K562 (cell line): ENCODE results near the gene COL25A1. TPM values are rescaled to one million over a fixed set of nuclear protein-coding genes. Genes with fewer than 3 reads are reported as not detected.
A peak's percentile ranks its signal among the peaks of the same experiment; 100 is the strongest.

Experiments
- ATF2 ChIP-seq: sonication (generic); formaldehyde crosslinking; IDR thresholded peaks from 2 replicates; pipeline ENCODE4 v1.8.1; 2022; ENCODE audit warnings: missing genetic modification reagents
- CBX1 ChIP-seq: sonication (generic); IDR thresholded peaks from 2 replicates; pipeline ENCODE4 v1.6.1; 2016; ENCODE audit warnings: antibody characterized with exemption, low read depth, mild to moderate bottlenecking
- COPS2 ChIP-seq: fragments of 450-650 bp; conservative IDR thresholded peaks from 2 replicates; pipeline ENCODE4 v1.6.1; 2016; ENCODE audit warnings: mild to moderate bottlenecking, moderate library complexity
- CTCFL ChIP-seq: IDR thresholded peaks from 2 replicates; pipeline ENCODE4 v1.6.1; 2011; ENCODE audit warnings: borderline replicate concordance, low read depth, mild to moderate bottlenecking, moderate library complexity, low read length; ENCODE audit not compliant: insufficient read depth, poor library complexity, severe bottlenecking
- FOS ChIP-seq: IDR thresholded peaks from 3 replicates; pipeline ENCODE4 v1.6.1; 2011; ENCODE audit not compliant: insufficient read length; ENCODE audit errors: extremely low read depth
- GABPA ChIP-seq: fragments of 200-800 bp; sonication (Bioruptor generic); conservative IDR thresholded peaks from 2 replicates; pipeline ENCODE4 v1.6.1; 2016; ENCODE audit warnings: low read depth, missing genetic modification characterization, missing compliant biosample characterization
- GABPB2 ChIP-seq: fragments of 250-450 bp; sonication (Bioruptor Pico); conservative IDR thresholded peaks from 2 replicates; pipeline ENCODE4 v1.5.1; 2021; ENCODE audit warnings: mild to moderate bottlenecking
- MXI1 ChIP-seq: IDR thresholded peaks from 2 replicates; pipeline ENCODE4 v1.6.1; 2011; ENCODE audit warnings: low read depth, mild to moderate bottlenecking, improper control_type of control experiment, low read length
- NBN ChIP-seq: fragments of 450-650 bp; IDR thresholded peaks from 2 replicates; pipeline ENCODE4 v1.6.1; 2016; ENCODE audit warnings: low read depth, mild to moderate bottlenecking
- NELFE ChIP-seq: IDR thresholded peaks from 2 replicates; pipeline ENCODE4 v1.6.1; 2011; ENCODE audit warnings: mild to moderate bottlenecking; ENCODE audit not compliant: insufficient read depth, insufficient read length
- NR3C1 ChIP-seq: sonication (generic); formaldehyde crosslinking; IDR thresholded peaks from 2 replicates; pipeline ENCODE4 v1.8.1; 2022; ENCODE audit warnings: missing genetic modification reagents
- PHB2 ChIP-seq: fragments of 450-650 bp; IDR thresholded peaks from 2 replicates; pipeline ENCODE4 v1.6.1; 2017; ENCODE audit warnings: low read depth
- POLR2A ChIP-seq: fragments of 450-650 bp; conservative IDR thresholded peaks from 2 replicates; pipeline ENCODE4 v1.6.1; 2016
- PREB ChIP-seq: sonication (generic); formaldehyde crosslinking; IDR thresholded peaks from 2 replicates; pipeline ENCODE4 v1.8.1; 2023; ENCODE audit warnings: mild to moderate bottlenecking, missing genetic modification reagents
- RERE ChIP-seq: sonication (generic); formaldehyde crosslinking; IDR thresholded peaks from 2 replicates; pipeline ENCODE4 v1.8.0; 2023; ENCODE audit warnings: missing genetic modification reagents, mild to moderate bottlenecking, borderline replicate concordance
- SETDB1 ChIP-seq: IDR thresholded peaks from one replicate; pipeline ENCODE4 v1.6.1; 2012; ENCODE audit warnings: low read length, control low read depth, inconsistent platforms
- SOX6 ChIP-seq: fragments of 450-650 bp; IDR thresholded peaks from 2 replicates; pipeline ENCODE4 v1.6.1; 2014; ENCODE audit warnings: mild to moderate bottlenecking
- WHSC1 ChIP-seq: IDR thresholded peaks from one replicate; pipeline ENCODE4 v1.6.1; 2012; ENCODE audit warnings: low read length, control low read depth, inconsistent platforms
- ZNF121 ChIP-seq: sonication (generic); formaldehyde crosslinking; conservative IDR thresholded peaks from 2 replicates; pipeline ENCODE4 v1.8.0; 2022; ENCODE audit warnings: missing genetic modification reagents
- ZNF253 ChIP-seq: fragments of 250-450 bp; sonication (Bioruptor Pico); conservative IDR thresholded peaks from 2 replicates; pipeline ENCODE4 v1.6.1; 2021; ENCODE audit warnings: mild to moderate bottlenecking
- polyA plus RNA-seq, 8 experiments: library from polyadenylated mRNA; depleted of rRNA in 4 of 8; stranded (reverse) in 5 of 8; unstranded in 3 of 8; fragments of >200 nt; fragmentation: Nextera tagmentation in 2 of 8; fragmentation: Illumina TruSeq in 1 of 8; extraction: Ambion mirVana in 2 of 8; extraction: Trizol in 1 of 8; gene quantifications; 2 replicates each; pipeline versions ENCODE4 v1.2.1 to v1.2.3, GENCODE V29; 2011 to 2014; ENCODE audit warnings: inconsistent platforms in 1 of 8, missing spikeins in 1 of 8
- total RNA-seq, 7 experiments: library from RNA; depleted of rRNA in 6 of 7; stranded (reverse); fragments of >200 nt in 6 of 7; fragmentation: Illumina TruSeq in 2 of 7; extraction: Trizol in 2 of 7; gene quantifications; 2 replicates each; pipeline versions ENCODE4 v1.2.1 to v1.2.3, GENCODE V29; 2011 to 2021; ENCODE audit warnings: low replicate concordance in 1 of 7

The COL25A1 gene
- total and polyA plus RNA-seq, 9 of the 15 experiments (the other 6 are each of a cell fraction or from before 2014, with no cell fraction given) = 0.03 to 0.62 (median 0.27) TPM

- no peak for TF ChIP-seq FOS
- TF ChIP-seq GABPA = no peak
- no peak for TF ChIP-seq ZNF121
- TF ChIP-seq SETDB1 = no peak
- TF ChIP-seq ZNF253 = no peak
- TF ChIP-seq NBN = no peak
- no peak for TF ChIP-seq WHSC1
- no peak for TF ChIP-seq POLR2A
- peak; percentile 97 for TF ChIP-seq SOX6
- TF ChIP-seq CTCFL = no peak
- no peak for TF ChIP-seq NR3C1 (CRISPR knock-in tag)
- no peak for TF ChIP-seq NELFE
- no peak for TF ChIP-seq COPS2
- no peak for TF ChIP-seq GABPB2 (CRISPR knock-in tag)
- TF ChIP-seq MXI1 = no peak
- TF ChIP-seq ATF2 (CRISPR knock-in tag) = no peak
- no peak for TF ChIP-seq CBX1
- TF ChIP-seq PREB (CRISPR knock-in tag) = no peak
- TF ChIP-seq PHB2 = no peak
- TF ChIP-seq RERE (CRISPR knock-in tag) = no peak
Measured at GRCh38 chr4:109027016-109027500, 275.4 kb downstream of the COL25A1 start (continued).
